GM12878 (cell line): ENCODE measurements around the gene RENBP.

Experiments used
- ATF7 ChIP-seq: fragments of 450-650 bp; IDR thresholded peaks from 2 replicates; pipeline ENCODE4 v1.6.1; 2016; ENCODE audit warnings: low read depth, mild to moderate bottlenecking
- BHLHE40 ChIP-seq, 2 experiments: fragments of 450-650 bp in 1 of 2; IDR thresholded peaks; 2 replicates each; pipeline ENCODE4 v1.6.1; 2011 to 2017; ENCODE audit warnings: low read depth in 2 of 2, borderline replicate concordance in 1 of 2, improper control_type of control experiment in 1 of 2, low read length in 1 of 2, mild to moderate bottlenecking in 1 of 2
- ZNF217 ChIP-seq: fragments of 450-650 bp; IDR thresholded peaks from 2 replicates; pipeline ENCODE4 v1.6.1; 2017; ENCODE audit warnings: antibody characterized with exemption, mild to moderate bottlenecking
- TF ChIP-seq, protein P1 (sequence below), 3 experiments: IDR thresholded peaks in 2 of 3; conservative IDR thresholded peaks in 1 of 3; 2 replicates each; pipeline ENCODE4 v1.5.1; 2011; ENCODE audit warnings: low read depth in 3 of 3, low read length in 3 of 3, mild to moderate bottlenecking in 3 of 3, control low read depth in 2 of 3, moderate library complexity in 2 of 3, inconsistent platforms in 1 of 3, mixed read lengths in 1 of 3; ENCODE audit not compliant: control insufficient read depth in 2 of 3, insufficient read depth in 1 of 3; ENCODE audit errors: extremely low read depth in 1 of 3

DNA sequence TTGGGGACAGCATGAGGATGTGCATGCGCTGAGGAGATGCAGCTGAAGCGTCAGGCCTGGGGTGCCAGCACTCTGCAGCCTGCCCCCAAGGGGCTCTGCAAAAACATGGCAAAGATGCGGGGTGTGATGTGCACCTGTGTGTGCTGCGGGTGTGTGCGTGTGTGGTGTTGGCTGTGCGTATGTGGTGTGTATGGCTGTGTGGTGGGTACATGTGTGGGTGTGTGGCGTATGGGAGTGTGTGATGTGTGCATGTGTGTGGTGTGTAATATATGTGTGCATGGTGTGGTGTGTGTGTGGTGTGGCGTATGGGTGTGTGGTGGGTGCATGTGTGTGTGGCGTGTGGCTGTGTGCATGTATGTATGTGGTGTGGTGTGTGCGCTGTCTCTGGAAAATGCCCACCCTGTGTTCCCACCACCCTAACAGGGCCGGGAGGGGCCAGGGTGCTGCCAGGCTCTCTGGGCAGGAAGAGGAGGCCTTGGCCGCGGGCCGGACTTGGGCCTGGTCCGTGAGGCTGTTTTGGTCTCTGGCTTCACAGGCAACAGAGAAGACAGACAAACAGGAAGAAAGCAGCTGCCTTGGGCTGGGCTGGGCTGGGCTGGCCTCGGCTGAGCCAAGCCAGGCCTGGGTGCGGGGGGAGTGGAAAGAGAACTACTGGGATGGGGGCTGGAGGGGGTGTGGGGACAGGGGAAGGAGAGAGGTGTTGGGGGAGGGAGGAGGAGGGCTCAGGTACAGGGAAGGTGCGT, 41.0 kb downstream of the RENBP start:
- TF ChIP-seq, protein P1, sequence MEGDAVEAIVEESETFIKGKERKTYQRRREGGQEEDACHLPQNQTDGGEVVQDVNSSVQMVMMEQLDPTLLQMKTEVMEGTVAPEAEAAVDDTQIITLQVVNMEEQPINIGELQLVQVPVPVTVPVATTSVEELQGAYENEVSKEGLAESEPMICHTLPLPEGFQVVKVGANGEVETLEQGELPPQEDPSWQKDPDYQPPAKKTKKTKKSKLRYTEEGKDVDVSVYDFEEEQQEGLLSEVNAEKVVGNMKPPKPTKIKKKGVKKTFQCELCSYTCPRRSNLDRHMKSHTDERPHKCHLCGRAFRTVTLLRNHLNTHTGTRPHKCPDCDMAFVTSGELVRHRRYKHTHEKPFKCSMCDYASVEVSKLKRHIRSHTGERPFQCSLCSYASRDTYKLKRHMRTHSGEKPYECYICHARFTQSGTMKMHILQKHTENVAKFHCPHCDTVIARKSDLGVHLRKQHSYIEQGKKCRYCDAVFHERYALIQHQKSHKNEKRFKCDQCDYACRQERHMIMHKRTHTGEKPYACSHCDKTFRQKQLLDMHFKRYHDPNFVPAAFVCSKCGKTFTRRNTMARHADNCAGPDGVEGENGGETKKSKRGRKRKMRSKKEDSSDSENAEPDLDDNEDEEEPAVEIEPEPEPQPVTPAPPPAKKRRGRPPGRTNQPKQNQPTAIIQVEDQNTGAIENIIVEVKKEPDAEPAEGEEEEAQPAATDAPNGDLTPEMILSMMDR (IDR thresholded peaks at IDR 0.05 in 2 of 3, conservative IDR thresholded peaks at IDR 0.05 in 1 of 3; ENCODE audit: control insufficient read depth in 2 of 3, extremely low read depth in 1 of 3, insufficient read depth in 1 of 3, low read depth in 3 of 3, low read length in 3 of 3): no peak
- no peak for TF ChIP-seq ZNF217
- TF ChIP-seq ATF7: no peak
- TF ChIP-seq BHLHE40 (IDR thresholded peaks at IDR 0.05; ENCODE audit: borderline replicate concordance in 1 of 2, low read depth in 2 of 2, low read length in 1 of 2): no peak
